ENCODE results near the gene DHCR7. TPM values are rescaled to one million over a fixed set of nuclear protein-coding genes. Genes with fewer than 3 reads are reported as not detected.
"Not testable (repeated sequence)": the region's sequence is repeated elsewhere in the genome, so short reads cannot be mapped to it uniquely, and the experiment has no call there.

DHCR7 gene
- total RNA-seq, 1 experiment from 2014 or later: 72.6 TPM

DNA sequence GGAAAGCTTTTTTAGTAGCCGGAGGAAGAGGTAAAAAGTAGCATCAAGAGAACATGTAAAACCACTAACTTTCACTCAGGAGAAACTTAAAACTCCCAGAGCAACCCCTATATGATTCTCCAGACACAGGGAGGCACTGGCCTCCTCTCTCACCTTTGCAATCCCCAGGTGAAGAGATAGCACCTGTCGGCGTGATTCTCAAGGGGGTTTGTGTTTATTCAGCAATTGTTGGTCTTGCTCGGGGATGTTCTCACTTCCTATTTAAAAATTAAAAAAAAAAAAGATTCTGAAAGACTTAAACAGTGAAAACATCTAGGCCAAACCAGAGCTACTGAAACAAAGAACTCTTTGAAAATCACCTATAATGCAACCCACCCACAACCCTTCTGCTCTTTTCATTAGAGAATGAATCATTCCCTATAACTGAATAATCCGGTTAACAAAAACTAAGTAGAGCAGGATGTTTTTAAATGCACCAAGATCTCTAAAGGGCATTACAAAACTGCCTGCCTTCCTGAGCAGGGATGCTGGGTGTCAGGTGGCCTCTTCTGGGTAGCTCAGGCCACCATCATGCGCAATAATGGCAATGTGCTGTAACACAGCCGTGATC lies 24.9 kb downstream of the DHCR7 start:
- intact Hi-C loops (cut with micrococcal nuclease): no loop called here
- BruUV-seq (replicated peaks): no TSS peak
- Mint-ChIP-seq H3K9me3 (ENCODE audit: unreplicated experiment) (no peaks in the 10 kb centered on the region), H3K27me3 (ENCODE audit: insufficient read depth, unreplicated experiment) (no peaks in the 10 kb centered on the region), H3K36me3 (ENCODE audit: insufficient read depth, unreplicated experiment) (no peaks in the 10 kb centered on the region), H3K4me3 (ENCODE audit: unreplicated experiment) (no peak overlapping the region), H3K4me1 (ENCODE audit: insufficient read depth, unreplicated experiment) (peaks cover 15% of the 10 kb centered on the region), H3K27ac (ENCODE audit: low read depth, unreplicated experiment) (no peak overlapping the region)
- TF ChIP-seq, protein P1, sequence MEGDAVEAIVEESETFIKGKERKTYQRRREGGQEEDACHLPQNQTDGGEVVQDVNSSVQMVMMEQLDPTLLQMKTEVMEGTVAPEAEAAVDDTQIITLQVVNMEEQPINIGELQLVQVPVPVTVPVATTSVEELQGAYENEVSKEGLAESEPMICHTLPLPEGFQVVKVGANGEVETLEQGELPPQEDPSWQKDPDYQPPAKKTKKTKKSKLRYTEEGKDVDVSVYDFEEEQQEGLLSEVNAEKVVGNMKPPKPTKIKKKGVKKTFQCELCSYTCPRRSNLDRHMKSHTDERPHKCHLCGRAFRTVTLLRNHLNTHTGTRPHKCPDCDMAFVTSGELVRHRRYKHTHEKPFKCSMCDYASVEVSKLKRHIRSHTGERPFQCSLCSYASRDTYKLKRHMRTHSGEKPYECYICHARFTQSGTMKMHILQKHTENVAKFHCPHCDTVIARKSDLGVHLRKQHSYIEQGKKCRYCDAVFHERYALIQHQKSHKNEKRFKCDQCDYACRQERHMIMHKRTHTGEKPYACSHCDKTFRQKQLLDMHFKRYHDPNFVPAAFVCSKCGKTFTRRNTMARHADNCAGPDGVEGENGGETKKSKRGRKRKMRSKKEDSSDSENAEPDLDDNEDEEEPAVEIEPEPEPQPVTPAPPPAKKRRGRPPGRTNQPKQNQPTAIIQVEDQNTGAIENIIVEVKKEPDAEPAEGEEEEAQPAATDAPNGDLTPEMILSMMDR (IDR thresholded peaks at IDR 0.05; ENCODE audit: unreplicated experiment): no peak
- POLR2A ChIA-PET: interaction anchor here (1.0 kb wide), 1 partner anchor 24 kb away, joined by 4 read pairs; no protein-coding TSS in a partner anchor
- CTCF ChIA-PET: interaction anchor here (0.5 to 0.9 kb wide), 3 partner anchors 178 to 1022 kb away, joined by 3 to 5 read pairs (median 4); no protein-coding TSS in a partner anchor
- no peak for DNase-seq (ENCODE audit: unreplicated experiment)

DNA sequence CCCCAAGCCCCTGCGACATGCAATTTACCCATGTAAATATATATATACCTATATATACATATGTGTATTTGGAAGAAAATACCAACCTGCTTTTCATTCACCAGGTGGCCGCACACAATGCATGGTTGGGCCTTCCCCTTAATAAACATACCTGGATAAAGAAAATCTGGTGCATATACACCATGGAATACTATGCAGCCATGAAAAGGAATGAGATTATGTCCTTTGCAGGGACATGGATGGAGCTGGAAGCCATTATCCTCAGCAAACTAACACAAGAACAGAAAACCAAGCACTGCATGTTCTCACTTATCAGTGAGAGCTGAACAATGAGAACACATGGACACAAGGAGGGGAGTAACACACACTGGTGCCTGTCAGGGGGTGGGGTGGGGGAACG lies 25.9 kb downstream of the DHCR7 start:
- H3K27ac Mint-ChIP-seq (ENCODE audit: low read depth, unreplicated experiment); H3K9me3 Mint-ChIP-seq (ENCODE audit: unreplicated experiment); DNase-seq (ENCODE audit: unreplicated experiment); intact Hi-C loops (cut with micrococcal nuclease); H3K27me3 Mint-ChIP-seq (ENCODE audit: insufficient read depth, unreplicated experiment); CTCF ChIA-PET; H3K4me3 Mint-ChIP-seq (ENCODE audit: unreplicated experiment); BruUV-seq (replicated peaks); H3K36me3 Mint-ChIP-seq (ENCODE audit: insufficient read depth, unreplicated experiment): not testable (repeated sequence)
- POLR2A ChIA-PET: interaction anchor here (1.0 to 1.3 kb wide), 2 partner anchors 25 kb away, joined by 4 read pairs; no protein-coding TSS in a partner anchor
- H3K4me1 Mint-ChIP-seq (ENCODE audit: insufficient read depth, unreplicated experiment): peaks cover 15% of the 10 kb centered on the region

DNA sequence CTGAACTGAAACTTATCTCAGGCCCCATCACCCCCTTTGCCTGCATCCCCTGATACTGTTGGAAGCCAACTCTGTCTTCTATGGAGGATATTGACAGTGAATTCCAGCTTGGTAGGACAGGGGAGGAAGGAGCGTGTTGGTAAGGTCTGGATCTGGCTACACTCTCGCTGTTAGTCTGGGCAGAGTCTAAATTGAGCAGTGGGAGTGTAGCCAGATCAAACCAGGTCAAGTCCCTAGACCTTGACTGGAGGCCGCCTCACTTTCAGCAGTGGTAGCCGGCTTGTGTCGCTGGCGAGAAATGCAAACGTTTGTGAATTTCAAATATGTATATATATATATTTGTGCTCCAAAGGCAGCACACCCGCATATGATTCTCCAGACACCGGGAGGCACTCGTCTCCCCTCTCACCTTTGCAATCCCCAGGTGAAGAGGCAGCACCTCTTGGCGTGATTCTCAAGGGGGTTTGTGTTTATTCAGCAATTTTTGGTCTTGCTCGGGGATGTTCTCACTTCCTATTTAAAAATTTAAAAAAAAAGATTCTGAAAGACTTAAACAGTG lies 26.7 kb downstream of the DHCR7 start:
- no TSS peak for BruUV-seq (replicated peaks)
- TF ChIP-seq, protein P1 (IDR thresholded peaks at IDR 0.05; ENCODE audit: unreplicated experiment): no peak
- Mint-ChIP-seq H3K9me3 (ENCODE audit: unreplicated experiment) (no peaks in the 10 kb centered on the region), H3K27me3 (ENCODE audit: insufficient read depth, unreplicated experiment) (no peaks in the 10 kb centered on the region), H3K4me3 (ENCODE audit: unreplicated experiment) (no peak overlapping the region), H3K27ac (ENCODE audit: low read depth, unreplicated experiment) (no peak overlapping the region), H3K36me3 (ENCODE audit: insufficient read depth, unreplicated experiment) (no peaks in the 10 kb centered on the region), H3K4me1 (ENCODE audit: insufficient read depth, unreplicated experiment) (peaks cover 11% of the 10 kb centered on the region)
- intact Hi-C loops (cut with micrococcal nuclease): no loop called here
- POLR2A ChIA-PET: interaction anchor here (1.3 kb wide), 1 partner anchor 26 kb away, joined by 4 read pairs; no protein-coding TSS in a partner anchor
- CTCF ChIA-PET: interaction anchor here (0.6 kb wide), 1 partner anchor 954 kb away, joined by 3 read pairs; no protein-coding TSS in a partner anchor
- no peak for DNase-seq (ENCODE audit: unreplicated experiment)

DNA sequence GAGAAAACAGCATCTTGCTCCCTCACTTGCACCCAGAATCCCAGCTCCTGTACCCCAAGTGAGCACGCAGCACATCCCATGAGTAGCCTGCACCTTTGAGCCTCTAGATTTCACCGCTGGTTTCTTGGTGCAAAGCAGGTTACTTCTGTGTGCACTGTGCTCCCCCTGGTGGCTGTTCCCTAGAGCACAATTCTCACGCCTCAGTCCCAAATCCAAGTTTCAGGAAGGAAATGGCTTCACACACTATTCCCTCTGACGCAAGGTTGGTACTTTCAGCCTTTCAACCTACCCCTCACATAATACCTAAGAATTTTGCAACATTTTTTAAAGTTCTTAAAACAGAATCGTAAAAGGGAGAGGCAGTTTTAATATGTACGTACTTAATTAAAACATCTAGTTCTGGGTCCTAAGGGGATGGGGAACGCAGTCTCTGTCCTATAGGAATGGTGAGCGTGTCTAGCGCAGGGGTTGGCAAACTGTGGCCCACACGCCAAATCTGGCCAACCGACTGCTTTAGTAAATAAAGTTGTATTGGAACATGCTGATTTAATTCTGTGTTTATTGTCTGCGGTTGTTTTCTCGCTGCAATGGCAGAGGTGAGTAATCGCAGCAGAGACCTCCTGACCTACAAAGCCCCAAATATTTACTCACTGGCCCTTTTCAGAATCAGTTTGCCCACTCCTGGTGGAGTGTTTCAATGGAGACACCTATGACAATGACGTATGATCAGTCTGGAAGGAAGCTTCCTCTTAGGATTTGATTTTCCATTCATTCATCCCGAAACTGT lies 27.5 kb downstream of the DHCR7 start:
- H3K27ac Mint-ChIP-seq (ENCODE audit: low read depth, unreplicated experiment): no peak overlapping the region
- DNase-seq (ENCODE audit: unreplicated experiment): peak; percentile 56
- BruUV-seq (replicated peaks): no TSS peak
- no peaks in the 10 kb centered on the region for H3K27me3 Mint-ChIP-seq (ENCODE audit: insufficient read depth, unreplicated experiment)
- no peaks in the 10 kb centered on the region for H3K9me3 Mint-ChIP-seq (ENCODE audit: unreplicated experiment)
- intact Hi-C loops (cut with micrococcal nuclease): loop anchor here (1.0 kb wide), 1 partner anchor 953 kb away; no protein-coding TSS in a partner anchor
- POLR2A ChIA-PET: no interaction called here
- CTCF ChIA-PET: interaction anchor here (0.6 to 1.0 kb wide), 3 partner anchors 19 to 953 kb away, joined by 3 to 5 read pairs (median 3); partner anchors contain the start of gene DHCR7
- H3K4me3 Mint-ChIP-seq (ENCODE audit: unreplicated experiment): no peak overlapping the region
- H3K4me1 Mint-ChIP-seq (ENCODE audit: insufficient read depth, unreplicated experiment): peaks cover 3% of the 10 kb centered on the region
- TF ChIP-seq, protein P1 (IDR thresholded peaks at IDR 0.05; ENCODE audit: unreplicated experiment): peak; percentile 60
- H3K36me3 Mint-ChIP-seq (ENCODE audit: insufficient read depth, unreplicated experiment): no peaks in the 10 kb centered on the region

All from MCF 10A (cell line).